GM12801 (cell line): ENCODE data around the gene NDUFA9.

Source experiments
- CTCF ChIP-seq: IDR thresholded peaks from one replicate; pipeline ENCODE4 v1.5.1; 2011; ENCODE audit warnings: control low read depth; ENCODE audit not compliant: insufficient read length; ENCODE audit errors: extremely low read depth

The NDUFA9 gene

GRCh38 chr12:4615667-4616066 is 33.2 kb upstream of the NDUFA9 start:
- TF ChIP-seq CTCF: no peak

GRCh38 chr12:4621511-4621910 is 27.4 kb upstream of the NDUFA9 start:
- TF ChIP-seq CTCF: no peak

- TF ChIP-seq CTCF: no peak
Observed at GRCh38 chr12:4626543-4626942, 22.4 kb upstream of the NDUFA9 start.

GRCh38 chr12:4628406-4628805 is 20.5 kb upstream of the NDUFA9 start:
- TF ChIP-seq CTCF: no peak

- TF ChIP-seq CTCF: no peak
Observed at GRCh38 chr12:4630262-4630661, 18.7 kb upstream of the NDUFA9 start.

GRCh38 chr12:4643747-4644146 is 5.2 kb upstream of the NDUFA9 start:
- TF ChIP-seq CTCF: no peak

GRCh38 chr12:4645023-4645422 is 3.9 kb upstream of the NDUFA9 start:
- TF ChIP-seq CTCF: no peak

GRCh38 chr12:4648104-4648500 is 812 bp upstream of the NDUFA9 start:
- TF ChIP-seq CTCF: no peak
